Stomach (tissue), 9 donors: ENCODE measurements around the gene RAB31. TPM values are rescaled to one million over a fixed set of nuclear protein-coding genes. Genes with fewer than 3 reads are reported as not detected.

Experiments
- DNase-seq, 2 donors: peaks; one replicate each; pipeline versions ENCODE4 v3.0.0 to v3.0.0-alpha.2; 2013 to 2019
- H3K27ac ChIP-seq, 5 donors: fragments of 200-600 bp in 4 of 5; sonication (generic) in 4 of 5; one replicate each; pipeline ENCODE4 v1.5.1; 2013 to 2019; ENCODE audit warnings: mild to moderate bottlenecking in 1 of 5, moderate library complexity in 1 of 5
- H3K27me3 ChIP-seq, 3 donors: fragments of 200-600 bp; sonication (generic); one replicate each; pipeline ENCODE4 v1.5.1; 2017 to 2019; ENCODE audit warnings: mixed run types in 1 of 3
- H3K36me3 ChIP-seq, 4 donors: fragments of 200-600 bp; sonication (generic); 1 replicate in 3 of 4; 2 replicates in 1 of 4; pipeline ENCODE4 v1.5.1; 2016 to 2019
- H3K4me1 ChIP-seq, 4 donors: fragments of 200-600 bp; sonication (generic); one replicate each; pipeline ENCODE4 v1.5.1; 2016 to 2019
- H3K4me3 ChIP-seq, 4 donors: fragments of 200-600 bp; sonication (generic) in 3 of 4; one replicate each; pipeline ENCODE4 v1.5.1; 2016 to 2019; ENCODE audit warnings: mild to moderate bottlenecking in 1 of 4
- H3K9me3 ChIP-seq, 4 donors: fragments of 200-600 bp; sonication (generic); one replicate each; pipeline ENCODE4 v1.5.1; 2016 to 2019
- EP300 ChIP-seq: sonication (generic); formaldehyde crosslinking; IDR thresholded peaks from one replicate; pipeline ENCODE4 v1.6.1; 2017; ENCODE audit warnings: antibody characterized with exemption
- POLR2A ChIP-seq, 4 donors: fragments of 450-650 bp; IDR thresholded peaks; one replicate each; pipeline ENCODE4 v1.6.1; 2016; ENCODE audit warnings: antibody characterized with exemption in 4 of 4, control low read depth in 2 of 4, mild to moderate bottlenecking in 1 of 4, moderate library complexity in 1 of 4
- POLR2AphosphoS5 ChIP-seq, 3 donors: sonication (generic); formaldehyde crosslinking; IDR thresholded peaks; one replicate each; pipeline ENCODE4 v1.6.1; 2016; ENCODE audit warnings: antibody characterized with exemption in 3 of 3
- WGBS, 5 donors: extraction: QIAGEN DNeasy Blood & Tissue Kit in 3 of 5; methylation state at CpG; one replicate each; pipeline versions ENCODE4 v1.1.5 to v1.1.7; 2013 to 2018; 5-methylcytosine and 5-hydroxymethylcytosine counted together
- intact Hi-C: fragments of 100-400 bp; cut with DNase I; formaldehyde crosslinking; loops from one replicate; pipeline ENCODE4 v1.15.1; 2023; ENCODE audit warnings: low total_unique reads
- polyA plus RNA-seq, 3 donors: library from polyadenylated mRNA; stranded (reverse); fragments of 200-250 nt; gene quantifications; one replicate each; pipeline ENCODE4 v1.2.3, GENCODE V29; 2013
- total RNA-seq, 5 donors: library from RNA; depleted of rRNA; stranded (reverse); fragments of >200 nt; gene quantifications; one replicate each; pipeline versions ENCODE4 v1.1.0 to v1.2.3, GENCODE V29; 2014 to 2016
- TF ChIP-seq, protein P1 (sequence below), 7 experiments: fragments of 450-650 bp in 4 of 7; fragments of 200-600 bp in 3 of 7; sonication (generic) in 3 of 7; IDR thresholded peaks; one replicate each; pipeline ENCODE4 v1.5.1; 2016 to 2019; ENCODE audit warnings: antibody characterized with exemption in 7 of 7, control low read depth in 2 of 7, mild to moderate bottlenecking in 1 of 7
- donor health status: healthy with polysubstance abuse.
- donor health status: Bipolar disorder and iron deficiency.
- donor health status: healthy.

RAB31 gene
- total and polyA plus RNA-seq, 8 donors = 10.1 to 65.5 (median 36.8) TPM

DNA sequence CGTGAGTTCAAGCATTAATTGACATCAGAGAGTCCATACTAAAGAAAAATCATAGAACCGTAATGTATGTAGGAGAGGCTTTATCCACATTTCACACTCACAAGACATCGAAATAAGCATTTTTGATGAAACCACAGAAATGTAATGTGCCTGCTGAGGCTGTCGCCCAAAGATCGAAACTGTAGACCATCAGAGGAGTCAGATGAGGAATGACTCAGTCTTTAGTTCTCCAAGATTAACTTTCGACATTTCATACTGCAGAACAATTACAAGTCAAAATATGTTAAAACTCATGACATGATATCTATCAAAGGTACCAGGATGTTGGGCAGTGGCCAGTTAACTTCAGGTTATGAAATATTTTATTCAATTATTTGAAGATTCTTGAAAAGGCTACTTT is 79.6 kb downstream of the RAB31 start:
- Histone ChIP-seq H3K36me3 (no peaks in the 10 kb centered on the region), H3K27me3 (no peaks in the 10 kb centered on the region), H3K4me3 (no peak overlapping the region), H3K4me1 (peaks cover 0 to 14% (median under 1%) of the 10 kb centered on the region in 4 donors), H3K27ac (no peak overlapping the region), H3K9me3 (no peaks in the 10 kb centered on the region)
- TF ChIP-seq POLR2A (IDR thresholded peaks at IDR 0.05) (no peak), POLR2AphosphoS5 (IDR thresholded peaks at IDR 0.05) (no peak), EP300 (no peak)
- TF ChIP-seq, protein P1, sequence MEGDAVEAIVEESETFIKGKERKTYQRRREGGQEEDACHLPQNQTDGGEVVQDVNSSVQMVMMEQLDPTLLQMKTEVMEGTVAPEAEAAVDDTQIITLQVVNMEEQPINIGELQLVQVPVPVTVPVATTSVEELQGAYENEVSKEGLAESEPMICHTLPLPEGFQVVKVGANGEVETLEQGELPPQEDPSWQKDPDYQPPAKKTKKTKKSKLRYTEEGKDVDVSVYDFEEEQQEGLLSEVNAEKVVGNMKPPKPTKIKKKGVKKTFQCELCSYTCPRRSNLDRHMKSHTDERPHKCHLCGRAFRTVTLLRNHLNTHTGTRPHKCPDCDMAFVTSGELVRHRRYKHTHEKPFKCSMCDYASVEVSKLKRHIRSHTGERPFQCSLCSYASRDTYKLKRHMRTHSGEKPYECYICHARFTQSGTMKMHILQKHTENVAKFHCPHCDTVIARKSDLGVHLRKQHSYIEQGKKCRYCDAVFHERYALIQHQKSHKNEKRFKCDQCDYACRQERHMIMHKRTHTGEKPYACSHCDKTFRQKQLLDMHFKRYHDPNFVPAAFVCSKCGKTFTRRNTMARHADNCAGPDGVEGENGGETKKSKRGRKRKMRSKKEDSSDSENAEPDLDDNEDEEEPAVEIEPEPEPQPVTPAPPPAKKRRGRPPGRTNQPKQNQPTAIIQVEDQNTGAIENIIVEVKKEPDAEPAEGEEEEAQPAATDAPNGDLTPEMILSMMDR (IDR thresholded peaks at IDR 0.05) = no peak
- intact Hi-C loops = no loop called here
- no peak for DNase-seq
- 87 to 93% (median 89%) methylated on average over 6 of the region's 6 CpGs for whole genome bisulfite sequencing, 5 donors

DNA sequence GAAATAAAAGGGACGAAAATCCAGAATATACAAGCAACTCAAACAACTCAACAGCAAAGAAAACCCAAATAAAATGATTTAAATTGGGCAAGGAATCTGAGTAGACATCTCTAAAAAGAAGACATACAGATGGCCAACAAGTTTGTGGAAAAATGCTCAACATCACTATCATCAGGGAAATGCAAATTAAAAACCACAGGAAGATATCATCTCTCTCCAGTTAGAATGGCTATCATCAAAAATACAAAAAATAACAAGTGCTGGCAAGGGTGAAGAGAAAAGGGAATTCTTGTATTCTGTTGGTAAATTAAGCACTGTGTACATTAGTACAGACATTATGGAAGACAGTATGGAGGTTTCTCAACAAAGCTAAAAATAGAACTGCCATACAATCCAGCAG is 80.0 kb downstream of the RAB31 start:
- Histone ChIP-seq H3K27me3 (no peaks in the 10 kb centered on the region), H3K4me1 (peaks cover 0 to 10% (median 0%) of the 10 kb centered on the region in 4 donors), H3K36me3 (no peaks in the 10 kb centered on the region), H3K9me3 (no peaks in the 10 kb centered on the region), H3K4me3 (no peak overlapping the region), H3K27ac (no peak overlapping the region)
- TF ChIP-seq, protein P1 (IDR thresholded peaks at IDR 0.05) = no peak
- TF ChIP-seq POLR2A (IDR thresholded peaks at IDR 0.05) (no peak), EP300 (no peak), POLR2AphosphoS5 (IDR thresholded peaks at IDR 0.05) (no peak)
- WGBS, 5 donors = 78 to 92% (median 91%) methylated on average over 1 of the region's 1 CpG
- no peak for DNase-seq
- intact Hi-C loops = no loop called here

DNA sequence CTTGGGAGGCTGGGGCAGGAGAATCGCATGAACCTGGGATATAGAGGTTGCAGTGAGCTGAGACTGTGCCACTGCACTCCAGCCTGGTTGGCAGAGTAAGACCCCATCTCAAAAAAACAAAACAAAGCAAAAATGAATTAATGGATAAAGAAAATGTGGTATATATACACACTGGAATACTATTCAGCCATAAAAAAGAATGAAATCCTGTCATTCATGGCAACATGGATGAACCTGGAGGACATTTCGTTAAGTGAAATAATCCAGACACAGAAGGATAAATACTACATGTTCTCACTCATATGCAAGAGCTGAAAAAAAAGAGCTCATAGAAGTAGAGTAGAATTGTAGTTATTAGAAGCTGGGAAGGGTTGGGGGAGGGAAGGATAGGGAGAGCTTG is 80.8 kb downstream of the RAB31 start:
- Histone ChIP-seq H3K27me3 (no peaks in the 10 kb centered on the region), H3K27ac (no peak overlapping the region), H3K36me3 (no peaks in the 10 kb centered on the region), H3K4me3 (no peak overlapping the region), H3K4me1 (peaks cover 0 to 7% (median 0%) of the 10 kb centered on the region in 4 donors), H3K9me3 (no peaks in the 10 kb centered on the region)
- intact Hi-C loops = no loop called here
- TF ChIP-seq, protein P1 (IDR thresholded peaks at IDR 0.05) = no peak
- TF ChIP-seq POLR2A (IDR thresholded peaks at IDR 0.05) (no peak), EP300 (no peak), POLR2AphosphoS5 (IDR thresholded peaks at IDR 0.05) (no peak)
- DNase-seq = no peak
- WGBS, 5 donors = 81 to 94% (median 89%) methylated on average over 2 of the region's 2 CpGs

DNA sequence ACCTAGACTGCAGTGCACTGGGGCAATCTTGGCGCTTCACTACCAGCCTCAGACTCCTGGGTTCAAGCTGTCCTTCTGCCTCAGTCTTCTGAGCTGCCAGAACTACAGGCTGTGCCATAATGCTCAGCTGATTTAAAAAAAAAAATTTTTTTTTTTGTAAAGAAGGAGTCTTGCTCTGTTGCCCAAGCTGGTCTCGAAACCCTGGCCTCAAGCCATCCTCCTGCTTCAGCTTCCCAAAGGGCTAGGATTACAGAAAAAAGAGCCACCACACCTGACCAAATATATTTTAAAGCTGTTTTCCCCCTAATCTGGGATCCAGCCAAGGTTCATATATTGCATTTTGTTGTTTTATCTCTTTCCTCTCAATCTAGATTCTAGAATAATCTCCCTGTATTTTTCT is 82.2 kb downstream of the RAB31 start:
- H3K27me3 ChIP-seq = no peaks in the 10 kb centered on the region
- DNase-seq = no peak
- H3K9me3 ChIP-seq = no peaks in the 10 kb centered on the region
- no peak for TF ChIP-seq POLR2A (IDR thresholded peaks at IDR 0.05)
- TF ChIP-seq POLR2AphosphoS5 (IDR thresholded peaks at IDR 0.05) = no peak
- TF ChIP-seq, protein P1 (IDR thresholded peaks at IDR 0.05) = no peak
- TF ChIP-seq EP300 = no peak
- peaks cover 0 to 6% (median 0%) of the 10 kb centered on the region in 4 donors for H3K36me3 ChIP-seq
- peaks cover 0 to 7% (median 0%) of the 10 kb centered on the region in 4 donors for H3K4me1 ChIP-seq
- intact Hi-C loops = no loop called here
- 77 to 95% (median 85%) methylated on average over 2 of the region's 2 CpGs for WGBS, 5 donors
- H3K4me3 ChIP-seq = no peak overlapping the region
- no peak overlapping the region for H3K27ac ChIP-seq
